Retinal pigment epithelial cell (primary cell): ENCODE data around the gene SCNN1A.

Source experiments
- DNase-seq: peaks from one replicate; pipeline ENCODE4 v3.0.0-alpha.2; 2010; ENCODE audit warnings: low read depth
- H3K4me3 ChIP-seq: 2 replicates; pipeline ENCODE4 v1.5.1; 2011; ENCODE audit warnings: mild to moderate bottlenecking, low read length, control low read depth, moderate library complexity
- CTCF ChIP-seq: conservative IDR thresholded peaks from 2 replicates; pipeline ENCODE4 v1.5.1; 2011; ENCODE audit warnings: low read depth, low read length, control low read depth, inconsistent platforms

Gene SCNN1A

DNA sequence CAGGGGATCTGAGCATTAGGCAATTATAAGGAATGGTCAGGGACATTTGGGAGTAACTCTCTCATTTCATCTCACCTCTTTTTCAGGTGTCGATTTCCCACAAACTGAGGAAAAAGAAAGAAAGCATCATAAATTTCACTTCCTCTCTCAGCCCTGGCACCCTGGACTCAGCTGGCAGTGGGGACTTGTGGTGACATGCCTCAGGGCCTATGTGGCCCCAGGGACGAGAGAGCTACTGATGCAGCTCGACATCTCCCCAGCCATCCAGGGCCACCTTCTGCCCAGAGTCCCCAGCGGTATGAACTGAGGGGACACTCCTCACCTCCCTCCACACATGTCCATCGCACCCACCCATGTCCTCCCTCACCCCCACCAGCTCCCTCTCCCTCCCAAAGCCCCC lies 45.2 kb downstream of the SCNN1A start:
- H3K4me3 ChIP-seq, result no peak overlapping the region
- TF ChIP-seq CTCF, result no peak
- no peak for DNase-seq

DNA sequence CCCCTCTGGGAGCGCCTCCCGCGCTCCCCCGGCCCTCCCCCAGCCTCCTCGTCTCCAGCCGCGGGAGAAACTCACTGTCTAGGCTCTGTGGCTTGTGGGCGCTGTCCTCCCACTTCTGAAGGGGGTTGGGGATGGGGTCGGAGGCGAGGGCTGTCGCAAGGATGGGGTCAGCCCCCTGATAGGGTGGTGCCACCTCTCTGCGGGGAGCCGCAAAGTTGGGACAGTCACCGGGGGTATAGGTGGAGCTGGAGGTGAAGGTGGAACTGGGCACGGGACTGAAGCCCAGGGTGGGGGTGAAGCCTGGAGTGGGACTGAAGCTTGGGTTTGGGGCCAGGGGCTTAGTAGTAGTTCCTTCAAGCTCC lies 45.7 kb downstream of the SCNN1A start:
- no peak overlapping the region for H3K4me3 ChIP-seq
- no peak for DNase-seq
- TF ChIP-seq CTCF, result no peak

- no peak overlapping the region for H3K4me3 ChIP-seq
- no peak for TF ChIP-seq CTCF
- no peak for DNase-seq
Measured at GRCh38 chr12:6328945-6329702, 46.2 kb downstream of the SCNN1A start.

GRCh38 chr12:6328045-6328779 lies 47.2 kb downstream of the SCNN1A start:
- no peak for TF ChIP-seq CTCF
- H3K4me3 ChIP-seq, result no peak overlapping the region

DNA sequence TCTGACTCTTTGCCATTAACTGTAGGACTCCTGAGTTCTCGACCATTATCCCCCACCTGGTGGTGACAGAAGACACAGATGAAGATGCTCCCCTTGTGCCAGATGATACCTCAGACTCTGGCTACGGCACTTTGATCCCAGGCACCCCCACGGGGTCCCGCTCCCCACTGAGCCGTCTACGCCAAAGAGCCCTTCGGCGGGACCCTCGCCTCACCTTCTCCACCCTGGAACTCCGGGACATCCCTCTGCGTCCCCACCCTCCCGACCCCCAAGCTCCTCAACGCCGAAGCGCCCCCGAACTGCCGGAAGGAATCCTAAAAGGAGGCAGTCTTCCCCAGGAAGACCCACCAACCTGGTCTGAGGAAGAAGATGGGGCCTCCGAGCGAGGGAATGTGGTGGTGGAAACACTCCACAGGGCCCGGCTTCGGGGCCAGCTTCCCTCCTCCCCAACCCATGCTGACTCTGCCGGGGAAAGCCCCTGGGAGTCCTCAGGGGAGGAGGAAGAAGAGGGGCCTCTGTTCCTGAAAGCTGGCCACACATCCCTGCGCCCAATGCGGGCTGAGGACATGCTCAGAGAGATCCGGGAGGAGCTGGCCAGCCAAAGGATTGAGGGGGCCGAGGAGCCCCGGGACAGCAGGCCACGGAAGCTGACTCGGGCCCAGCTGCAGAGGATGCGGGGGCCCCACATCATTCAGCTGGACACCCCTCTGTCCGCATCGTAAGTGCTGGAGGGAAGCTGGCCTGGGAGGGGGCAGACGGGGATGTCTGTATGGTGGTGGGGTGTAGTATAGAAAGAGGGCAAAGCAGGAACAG lies 47.9 kb downstream of the SCNN1A start:
- no peak for DNase-seq
- TF ChIP-seq CTCF, result no peak
- no peak overlapping the region for H3K4me3 ChIP-seq

More at GRCh38 chr12:6328045-6328779, 47.2 kb downstream of the SCNN1A start:
- DNase-seq, result no peak

- peak; percentile 44 for TF ChIP-seq CTCF
- DNase-seq, result no peak
- H3K4me3 ChIP-seq, result no peak overlapping the region
Measured at GRCh38 chr12:6326316-6327228, 48.8 kb downstream of the SCNN1A start.
